Spleen (tissue), 11 donors: ENCODE results near the gene ZNF276. TPM values are rescaled to one million over a fixed set of nuclear protein-coding genes. Genes with fewer than 3 reads are reported as not detected.

ENCODE experiments used
- DNase-seq: peaks from one replicate; pipeline ENCODE4 v3.0.0-alpha.2; 2020
- H3K27ac ChIP-seq, 8 donors: fragments of 200-600 bp; sonication (generic) in 7 of 8; 1 replicate in 4 of 8; 2 replicates in 4 of 8; pipeline versions ENCODE4 v1.5.0 to v1.8.0; 2016 to 2021; ENCODE audit warnings: inconsistent platforms in 4 of 8, mild to moderate bottlenecking in 4 of 8, moderate library complexity in 1 of 8
- H3K27me3 ChIP-seq, 7 donors: fragments of 200-600 bp; sonication (generic) in 6 of 7; replicated peaks in 1 of 7; 1 replicate in 4 of 7; 2 replicates in 3 of 7; pipeline versions ENCODE4 v1.5.0 to v1.8.0; 2016 to 2021; ENCODE audit warnings: inconsistent platforms in 3 of 7, mild to moderate bottlenecking in 1 of 7
- H3K36me3 ChIP-seq, 6 donors: fragments of 200-600 bp; sonication (generic) in 5 of 6; 1 replicate in 4 of 6; 2 replicates in 2 of 6; pipeline versions ENCODE4 v1.5.0 to v1.8.0; 2016 to 2021; ENCODE audit warnings: inconsistent platforms in 2 of 6
- H3K4me1 ChIP-seq, 6 donors: fragments of 200-600 bp; sonication (generic) in 5 of 6; 1 replicate in 3 of 6; 2 replicates in 3 of 6; pipeline versions ENCODE4 v1.5.0 to v1.8.0; 2016 to 2021; ENCODE audit warnings: inconsistent platforms in 3 of 6
- H3K4me3 ChIP-seq, 8 donors: fragments of 200-600 bp; sonication (generic) in 7 of 8; 1 replicate in 4 of 8; 2 replicates in 4 of 8; pipeline versions ENCODE4 v1.5.0 to v1.8.0; 2016 to 2021; ENCODE audit warnings: inconsistent platforms in 4 of 8, mild to moderate bottlenecking in 4 of 8, moderate library complexity in 2 of 8
- H3K9me3 ChIP-seq, 8 donors: fragments of 200-600 bp; sonication (generic) in 7 of 8; 1 replicate in 4 of 8; 2 replicates in 4 of 8; pipeline versions ENCODE4 v1.5.0 to v1.8.0; 2016 to 2021; ENCODE audit warnings: inconsistent platforms in 4 of 8
- POLR2A ChIP-seq, 3 donors: fragments of 450-650 bp; IDR thresholded peaks; one replicate each; pipeline ENCODE4 v1.5.1; 2017; ENCODE audit warnings: antibody characterized with exemption in 3 of 3, mild to moderate bottlenecking in 1 of 3
- POLR2AphosphoS5 ChIP-seq, 3 donors: sonication (generic); formaldehyde crosslinking; IDR thresholded peaks; one replicate each; pipeline ENCODE4 v1.5.1; 2017; ENCODE audit warnings: antibody characterized with exemption in 3 of 3
- WGBS, 5 donors: extraction: QIAGEN DNeasy Blood & Tissue Kit in 3 of 5; methylation state at CpG; one replicate each; pipeline versions ENCODE4 v1.1.5 to v1.1.7; 2013 to 2018; 5-methylcytosine and 5-hydroxymethylcytosine counted together
- intact Hi-C: fragments of 100-400 bp; cut with DNase I; formaldehyde crosslinking; loops from one replicate; pipeline ENCODE4 v1.15.0; 2023; ENCODE audit warnings: low total_unique reads
- polyA plus RNA-seq, 3 donors: library from polyadenylated mRNA; stranded (reverse); fragments of 200-250 nt; gene quantifications; one replicate each; pipeline ENCODE4 v1.2.1, GENCODE V29; 2013
- total RNA-seq, 7 donors: library from RNA; depleted of rRNA in 3 of 7; stranded (reverse); fragments of >200 nt in 3 of 7; fragmentation: NEBNext Ultra II Directional in 4 of 7; extraction: Animal tissue kit (Norgen Biotek cat#: 25700) in 4 of 7; gene quantifications; one replicate each; pipeline versions ENCODE4 v1.1.0 to v1.2.1, GENCODE V29; 2016 to 2021
- TF ChIP-seq, protein P1 (sequence below), 11 experiments: fragments of 200-600 bp in 7 of 11; fragments of 450-650 bp in 4 of 11; sonication (generic) in 4 of 11; IDR thresholded peaks in 8 of 11; conservative IDR thresholded peaks in 3 of 11; 1 replicate in 7 of 11; 2 replicates in 4 of 11; pipeline versions ENCODE4 v1.4.0 to v1.8.0; 2016 to 2021; ENCODE audit warnings: antibody characterized with exemption in 11 of 11, inconsistent platforms in 4 of 11, mild to moderate bottlenecking in 1 of 11
- donor health status: healthy with polysubstance abuse.
- donor health status: DM: no; HTN: no; CAD: no; lungs with moderate emphysema.
- donor health status: DM: no; HTN: no; CAD: no.
- donor health status: Bipolar disorder and iron deficiency.
- donor health status: healthy.
- donor health status: DM: no; HTN: no; CAD: no.
- donor health status: DM: yes; HTN: yes; CAD: no.

Gene ZNF276
- total and polyA plus RNA-seq, 10 donors, result 28.9 to 83.7 (median 62.7) TPM

DNA sequence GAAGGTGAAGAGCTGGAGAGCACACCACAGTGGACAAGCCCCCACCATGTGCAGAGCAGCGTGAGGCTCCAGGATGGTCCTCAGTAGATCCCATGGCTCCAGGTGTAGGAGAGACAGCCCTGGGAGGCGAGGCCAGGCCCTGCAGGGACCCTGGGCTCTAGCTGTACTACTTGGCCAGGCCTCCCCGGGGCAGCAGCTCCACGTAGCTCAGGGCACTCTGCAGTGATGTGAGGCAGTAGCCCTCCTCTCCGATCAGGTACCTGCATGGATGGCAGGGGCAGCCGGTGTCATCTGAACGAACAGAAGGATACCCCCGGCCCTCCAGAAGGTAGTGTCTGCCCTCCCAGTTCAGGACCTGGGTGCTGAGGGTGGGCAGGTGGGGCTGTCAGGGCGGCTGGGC, 13.6 kb upstream of the ZNF276 start:
- H3K4me1 ChIP-seq, result peaks cover 11 to 53% (median 27%) of the 10 kb centered on the region in 6 donors
- TF ChIP-seq POLR2A (IDR thresholded peaks at IDR 0.05), result no peak
- TF ChIP-seq, protein P1, sequence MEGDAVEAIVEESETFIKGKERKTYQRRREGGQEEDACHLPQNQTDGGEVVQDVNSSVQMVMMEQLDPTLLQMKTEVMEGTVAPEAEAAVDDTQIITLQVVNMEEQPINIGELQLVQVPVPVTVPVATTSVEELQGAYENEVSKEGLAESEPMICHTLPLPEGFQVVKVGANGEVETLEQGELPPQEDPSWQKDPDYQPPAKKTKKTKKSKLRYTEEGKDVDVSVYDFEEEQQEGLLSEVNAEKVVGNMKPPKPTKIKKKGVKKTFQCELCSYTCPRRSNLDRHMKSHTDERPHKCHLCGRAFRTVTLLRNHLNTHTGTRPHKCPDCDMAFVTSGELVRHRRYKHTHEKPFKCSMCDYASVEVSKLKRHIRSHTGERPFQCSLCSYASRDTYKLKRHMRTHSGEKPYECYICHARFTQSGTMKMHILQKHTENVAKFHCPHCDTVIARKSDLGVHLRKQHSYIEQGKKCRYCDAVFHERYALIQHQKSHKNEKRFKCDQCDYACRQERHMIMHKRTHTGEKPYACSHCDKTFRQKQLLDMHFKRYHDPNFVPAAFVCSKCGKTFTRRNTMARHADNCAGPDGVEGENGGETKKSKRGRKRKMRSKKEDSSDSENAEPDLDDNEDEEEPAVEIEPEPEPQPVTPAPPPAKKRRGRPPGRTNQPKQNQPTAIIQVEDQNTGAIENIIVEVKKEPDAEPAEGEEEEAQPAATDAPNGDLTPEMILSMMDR (IDR thresholded peaks at IDR 0.05 in 8 of 11, conservative IDR thresholded peaks at IDR 0.05 in 3 of 11), result no peak
- TF ChIP-seq POLR2AphosphoS5 (IDR thresholded peaks at IDR 0.05), result no peak
- intact Hi-C loops, result loop anchor here (5.0 kb wide), 1 partner anchor 155 kb away; no protein-coding TSS in a partner anchor
- DNase-seq, result peak; percentile 64
- no peak overlapping the region for H3K27ac ChIP-seq
- 89 to 100% (median 94%) methylated on average over 1 to 9 of the region's 9 CpGs for WGBS, 5 donors
- peaks cover 0 to 38% (median 0%) of the 10 kb centered on the region in 6 donors for H3K36me3 ChIP-seq
- no peak overlapping the region for H3K4me3 ChIP-seq
- peaks cover 0 to 11% (median 0%) of the 10 kb centered on the region in 7 donors for H3K27me3 ChIP-seq
- H3K9me3 ChIP-seq, result no peaks in the 10 kb centered on the region

DNA sequence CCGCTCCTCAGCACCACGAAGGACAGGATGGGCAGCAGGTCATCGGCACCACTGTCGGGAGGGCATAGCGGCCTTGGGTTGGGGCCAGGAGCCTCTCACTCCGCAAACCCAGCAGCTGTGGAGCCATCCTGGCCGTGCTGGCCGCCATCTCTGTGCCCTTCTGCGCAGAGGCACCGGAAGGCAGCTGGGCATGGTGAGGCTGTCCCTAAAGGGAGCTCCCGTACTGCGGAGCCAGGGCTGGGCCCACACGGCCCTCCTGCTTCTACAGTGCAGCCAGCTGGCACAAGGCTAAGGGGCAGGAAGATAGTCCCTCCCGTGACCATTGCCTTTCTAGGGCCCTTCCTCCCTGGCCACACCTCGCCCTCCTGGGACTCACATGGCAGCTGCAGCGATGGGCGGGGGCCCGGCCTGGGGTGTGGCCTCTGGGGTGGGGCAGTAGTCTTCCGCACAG, 12.8 kb upstream of the ZNF276 start:
- peaks cover 11 to 58% (median 27%) of the 10 kb centered on the region in 6 donors for H3K4me1 ChIP-seq
- H3K27ac ChIP-seq, result no peak overlapping the region
- intact Hi-C loops, result loop anchor here (5.0 kb wide), 1 partner anchor 154 kb away; no protein-coding TSS in a partner anchor
- TF ChIP-seq, protein P1 (IDR thresholded peaks at IDR 0.05 in 8 of 11, conservative IDR thresholded peaks at IDR 0.05 in 3 of 11), result no peak
- peak in 1 of 3 donors; percentile 35 for TF ChIP-seq POLR2AphosphoS5 (IDR thresholded peaks at IDR 0.05)
- no peak for DNase-seq
- WGBS, 5 donors, result 82 to 93% (median 87%) methylated on average over 11 to 19 of the region's 19 CpGs
- peaks cover 0 to 15% (median 0%) of the 10 kb centered on the region in 7 donors for H3K27me3 ChIP-seq
- H3K4me3 ChIP-seq, result no peak overlapping the region
- H3K36me3 ChIP-seq, result peaks cover 0 to 38% (median 0%) of the 10 kb centered on the region in 6 donors
- H3K9me3 ChIP-seq, result no peaks in the 10 kb centered on the region

DNA sequence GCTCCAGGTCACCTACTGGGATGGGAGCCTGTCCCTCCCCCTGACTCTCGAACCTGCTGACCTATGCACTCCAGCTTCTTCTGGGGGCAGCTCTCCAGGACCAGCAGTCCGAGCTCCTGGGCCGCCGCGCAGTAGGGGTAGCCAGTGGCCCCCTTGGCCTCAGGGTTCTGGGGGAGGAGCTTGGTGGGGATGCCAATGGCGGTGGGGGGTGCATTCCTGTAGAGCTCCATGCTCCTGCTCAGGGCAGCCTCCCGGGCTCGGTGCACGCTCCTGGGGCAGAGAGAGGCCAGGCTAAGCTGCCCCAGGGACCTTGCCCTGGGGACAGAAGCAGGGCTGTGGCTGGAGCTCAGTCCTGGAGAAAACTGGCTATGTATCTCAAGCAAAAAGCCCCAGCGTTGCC, 12.2 kb upstream of the ZNF276 start:
- Histone ChIP-seq H3K27ac (peak overlapping the region in 4 of 8 donors; percentile 51 to 64 (median 54)), H3K4me1 (peaks cover 11 to 58% (median 27%) of the 10 kb centered on the region in 6 donors), H3K9me3 (no peaks in the 10 kb centered on the region), H3K27me3 (peaks cover 0 to 15% (median 0%) of the 10 kb centered on the region in 7 donors), H3K4me3 (no peak overlapping the region), H3K36me3 (peaks cover 0 to 38% (median 0%) of the 10 kb centered on the region in 6 donors)
- no peak for DNase-seq
- WGBS, 5 donors, result 89 to 95% (median 89%) methylated on average over 4 to 10 of the region's 10 CpGs
- intact Hi-C loops, result loop anchor here (5.0 kb wide), 1 partner anchor 153 kb away; no protein-coding TSS in a partner anchor
- TF ChIP-seq POLR2A (IDR thresholded peaks at IDR 0.05), result no peak
- TF ChIP-seq POLR2AphosphoS5 (IDR thresholded peaks at IDR 0.05), result no peak
- TF ChIP-seq, protein P1 (IDR thresholded peaks at IDR 0.05 in 8 of 11, conservative IDR thresholded peaks at IDR 0.05 in 3 of 11), result no peak

DNA sequence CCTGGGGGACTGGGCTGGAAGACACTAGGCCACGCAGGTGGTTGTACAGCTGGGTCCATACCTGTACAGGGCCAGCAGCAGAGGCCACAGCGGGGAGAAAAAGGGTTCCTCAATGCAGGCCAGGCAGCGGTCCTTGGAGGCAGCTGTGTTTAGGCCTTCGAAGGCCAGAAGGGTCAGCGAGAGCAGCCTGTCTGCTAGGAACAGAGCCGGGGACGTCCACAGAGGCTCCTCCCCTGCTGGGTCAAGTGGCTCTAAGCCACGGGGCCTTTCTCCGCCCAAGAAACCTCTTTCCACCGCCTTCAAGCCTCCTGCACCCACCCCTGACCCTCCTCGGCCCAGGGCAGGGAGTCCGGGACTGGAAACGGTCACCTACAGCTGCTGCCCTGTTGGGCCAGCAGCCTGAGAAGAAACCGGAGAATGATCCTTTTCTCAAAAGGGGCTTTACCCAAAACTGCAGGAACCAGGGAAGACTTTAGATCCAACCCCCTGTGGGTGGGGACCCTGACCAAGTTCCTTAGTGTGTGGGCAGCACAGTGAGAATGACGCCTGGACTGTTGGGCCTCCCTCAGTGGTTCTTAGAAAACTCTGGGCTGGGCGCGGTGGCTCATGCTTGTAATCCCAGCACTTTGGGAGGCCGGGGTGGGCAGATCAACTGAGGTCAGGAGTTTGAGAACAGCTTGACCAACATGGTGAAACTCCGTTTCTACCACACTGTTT, 11.5 kb upstream of the ZNF276 start:
- Histone ChIP-seq H3K27ac (peak overlapping the region in 5 of 8 donors; percentile 44 to 64 (median 52)), H3K4me3 (no peak overlapping the region), H3K36me3 (peaks cover 0 to 38% (median 0%) of the 10 kb centered on the region in 6 donors), H3K4me1 (peaks cover 11 to 58% (median 27%) of the 10 kb centered on the region in 6 donors), H3K27me3 (peaks cover 0 to 15% (median 0%) of the 10 kb centered on the region in 7 donors), H3K9me3 (no peaks in the 10 kb centered on the region)
- TF ChIP-seq, protein P1 (IDR thresholded peaks at IDR 0.05 in 8 of 11, conservative IDR thresholded peaks at IDR 0.05 in 3 of 11), result no peak
- TF ChIP-seq POLR2A (IDR thresholded peaks at IDR 0.05) (no peak), POLR2AphosphoS5 (IDR thresholded peaks at IDR 0.05) (peak in 2 of 3 donors; percentile 39 to 48)
- intact Hi-C loops, result loop anchor here (5.0 kb wide), 1 partner anchor 152 kb away; no protein-coding TSS in a partner anchor
- 72 to 83% (median 79%) methylated on average over 16 to 19 of the region's 19 CpGs for WGBS, 5 donors
- peak; percentile 75 for DNase-seq
